ENCODE results near the gene GPR156. TPM values are rescaled to one million over a fixed set of nuclear protein-coding genes. Genes with fewer than 3 reads are reported as not detected.
A peak's percentile ranks its signal among the peaks of the same experiment; 100 is the strongest.

Gene GPR156
- total and polyA plus RNA-seq, 2 donors (not counting 3 experiments of a cell fraction or from before 2014, with no cell fraction given) = 0.14 to 0.27 TPM

DNA sequence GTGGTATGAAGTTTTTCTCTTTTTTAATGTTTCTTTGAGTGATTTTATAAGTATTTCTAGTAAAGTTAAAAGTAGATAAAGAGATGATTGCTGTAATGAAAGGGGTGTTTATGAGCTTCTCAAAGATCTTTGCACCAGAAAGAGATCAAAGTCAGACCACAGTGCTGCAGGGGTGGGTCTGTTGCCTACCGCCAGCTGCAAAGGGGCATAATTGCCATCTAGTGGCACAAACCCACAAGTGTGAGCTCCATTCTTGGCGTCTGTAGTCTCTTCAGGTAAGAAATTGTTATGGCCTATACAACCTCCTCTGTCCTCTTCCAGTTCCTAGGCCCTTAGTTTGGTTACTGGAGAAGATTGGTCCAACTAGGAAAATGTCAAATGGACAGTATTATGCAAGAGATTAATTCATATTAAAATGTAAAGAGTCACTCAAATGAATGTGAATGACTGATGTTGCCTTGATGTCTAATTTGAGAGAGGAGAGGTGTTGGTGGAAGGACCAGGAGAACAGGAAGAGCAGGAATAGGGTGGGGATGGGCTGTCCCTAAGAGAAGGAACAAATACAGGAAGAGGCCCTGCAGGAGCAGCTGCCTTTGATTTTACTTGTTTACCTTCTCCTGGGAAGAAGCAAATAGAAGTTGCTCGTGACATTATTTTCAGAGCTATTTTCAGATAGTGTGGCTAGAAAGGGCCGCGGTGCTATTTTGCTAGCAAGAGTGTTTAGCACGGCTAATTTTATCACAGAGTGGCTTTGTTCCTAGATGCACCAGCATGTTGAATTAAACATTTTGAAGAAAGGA lies 137.8 kb downstream of the GPR156 start:
- H2AFZ ChIP-seq (ENCODE audit: low read depth, low read length) = peak overlapping the region; percentile 51
- intact Hi-C loops (cut with micrococcal nuclease) = no loop called here
- ChIA-PET POLR2A (no interaction called here), CTCF (interaction anchor here (0.6 to 5.2 kb wide), 10 partner anchors 12 to 255 kb away, joined by 3 to 26 read pairs (median 3); partner anchors contain the start of gene GSK3B)
- FAIRE-seq (peak; percentile 83), DNase-seq (ENCODE audit: low read depth, low spot score) (peak; percentile 25)
- BruUV-seq (replicated peaks) = no TSS peak
- H3K36me3 ChIP-seq (ENCODE audit: control insufficient read depth in 2 of 2, extremely low read depth in 1 of 2, insufficient read depth in 2 of 2, low read length in 2 of 2) = no peaks in the 10 kb centered on the region
- H3K4me3 ChIP-seq (replicated peaks in 1 of 3; ENCODE audit: insufficient read depth in 1 of 3, low read depth in 1 of 3, low read length in 3 of 3) = no peak overlapping the region
- no peaks in the 10 kb centered on the region for H3K27me3 ChIP-seq (ENCODE audit: control insufficient read depth in 2 of 2, insufficient read depth in 2 of 2, low read length in 2 of 2)
- dilution Hi-C loops (cut with MboI; ENCODE audit: extremely low pct_ligation_motif_present, low sequenced_read_pairs) = no loop called here
- no peaks in the 10 kb centered on the region for H3K9me3 ChIP-seq (replicated peaks; ENCODE audit: control insufficient read depth, insufficient read depth, low read length)
- no peaks in the 10 kb centered on the region for H3K9me1 ChIP-seq (replicated peaks; ENCODE audit: control insufficient read depth, extremely low read depth, insufficient read depth, low read length)
- H3K4me1 ChIP-seq (ENCODE audit: control insufficient read depth, extremely low read depth, insufficient read depth, low read length) = peaks cover 19% of the 10 kb centered on the region
- H3K79me2 ChIP-seq (ENCODE audit: control insufficient read depth, insufficient read depth, low read length) = no peaks in the 10 kb centered on the region
- no peak for TF ChIP-seq POLR2A (IDR thresholded peaks at IDR 0.05; ENCODE audit: low read depth, low read length)
- peak in 1 of 2 donors; percentile 5 for TF ChIP-seq CTCF (IDR thresholded peaks at IDR 0.05; ENCODE audit: extremely low read depth in 1 of 2, insufficient read depth in 1 of 2, low read depth in 1 of 2, low read length in 2 of 2)
- no peak overlapping the region for H3K9ac ChIP-seq (replicated peaks; ENCODE audit: extremely low read depth, insufficient read depth, low read length)
- no peak overlapping the region for H3K27ac ChIP-seq (ENCODE audit: insufficient read depth, low read depth, low read length)
- H3K4me2 ChIP-seq (ENCODE audit: insufficient read depth, low read length) = peak overlapping the region; percentile 32
- H4K20me1 ChIP-seq (replicated peaks; ENCODE audit: control insufficient read depth, extremely low read depth, insufficient read depth, low read length) = no peaks in the 10 kb centered on the region

GRCh38 chr3:120145542-120146285 lies 139.3 kb downstream of the GPR156 start:
- TF ChIP-seq FOS (IDR thresholded peaks at IDR 0.05; ENCODE audit: borderline replicate concordance, insufficient read depth, low read length) = peak; percentile 27
- TF ChIP-seq, protein P1, sequence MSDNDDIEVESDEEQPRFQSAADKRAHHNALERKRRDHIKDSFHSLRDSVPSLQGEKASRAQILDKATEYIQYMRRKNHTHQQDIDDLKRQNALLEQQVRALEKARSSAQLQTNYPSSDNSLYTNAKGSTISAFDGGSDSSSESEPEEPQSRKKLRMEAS (IDR thresholded peaks at IDR 0.05; ENCODE audit: insufficient read depth, insufficient read length) = no peak
- H4K20me1 ChIP-seq (replicated peaks; ENCODE audit: control insufficient read depth, extremely low read depth, insufficient read depth, low read length) = no peaks in the 10 kb centered on the region
- H3K36me3 ChIP-seq (ENCODE audit: control insufficient read depth in 2 of 2, extremely low read depth in 1 of 2, insufficient read depth in 2 of 2, low read length in 2 of 2) = no peaks in the 10 kb centered on the region
- dilution Hi-C loops (cut with MboI; ENCODE audit: extremely low pct_ligation_motif_present, low sequenced_read_pairs) (no loop called here), intact Hi-C loops (cut with micrococcal nuclease) (no loop called here)
- no peaks in the 10 kb centered on the region for H3K9me3 ChIP-seq (replicated peaks; ENCODE audit: control insufficient read depth, insufficient read depth, low read length)
- no peaks in the 10 kb centered on the region for H3K79me2 ChIP-seq (ENCODE audit: control insufficient read depth, insufficient read depth, low read length)
- H3K4me1 ChIP-seq (ENCODE audit: control insufficient read depth, extremely low read depth, insufficient read depth, low read length) = peaks cover 19% of the 10 kb centered on the region
- FAIRE-seq (peak; percentile 71), DNase-seq (ENCODE audit: low read depth, low spot score) (peak; percentile 30)
- H3K27ac ChIP-seq (ENCODE audit: insufficient read depth, low read depth, low read length) = no peak overlapping the region
- H3K9me1 ChIP-seq (replicated peaks; ENCODE audit: control insufficient read depth, extremely low read depth, insufficient read depth, low read length) = no peaks in the 10 kb centered on the region
- ChIA-PET POLR2A (interaction anchor here (0.6 kb wide), 1 partner anchor 51 kb away, joined by 3 read pairs; no protein-coding TSS in a partner anchor), CTCF (interaction anchor here (1.5 to 5.2 kb wide), 3 partner anchors 11 to 254 kb away, joined by 4 to 26 read pairs (median 6); no protein-coding TSS in a partner anchor)
- H3K4me2 ChIP-seq (ENCODE audit: insufficient read depth, low read length) = no peak overlapping the region
- no peak overlapping the region for H2AFZ ChIP-seq (ENCODE audit: low read depth, low read length)
- H3K9ac ChIP-seq (replicated peaks; ENCODE audit: extremely low read depth, insufficient read depth, low read length) = no peak overlapping the region
- BruUV-seq (replicated peaks) = no TSS peak
- H3K4me3 ChIP-seq (replicated peaks in 1 of 3; ENCODE audit: insufficient read depth in 1 of 3, low read depth in 1 of 3, low read length in 3 of 3) = no peak overlapping the region
- H3K27me3 ChIP-seq (ENCODE audit: control insufficient read depth in 2 of 2, insufficient read depth in 2 of 2, low read length in 2 of 2) = no peaks in the 10 kb centered on the region

Data from endothelial cell of umbilical vein (primary cell).